ENCODE results near the gene HHIPL1.

HHIPL1 gene

GRCh38 chr14:99662846-99663245 lies 17.9 kb downstream of the HHIPL1 start:
- DNase-seq: no peak

GRCh38 chr14:99663386-99664057 lies 18.6 kb downstream of the HHIPL1 start:
- no peak for DNase-seq

GRCh38 chr14:99664058-99664936 lies 19.4 kb downstream of the HHIPL1 start:
- no peak for DNase-seq

GRCh38 chr14:99664937-99665273 lies 20.0 kb downstream of the HHIPL1 start:
- DNase-seq: no peak

GRCh38 chr14:99666533-99666932 lies 21.6 kb downstream of the HHIPL1 start:
- no peak for DNase-seq

- no peak for DNase-seq
These were observed 22.1 kb downstream of the HHIPL1 start for GRCh38 chr14:99667045-99667444.

- DNase-seq: no peak
These were observed 22.9 kb downstream of the HHIPL1 start for GRCh38 chr14:99667821-99668220.

GRCh38 chr14:99668307-99669295 lies 23.7 kb downstream of the HHIPL1 start:
- DNase-seq: no peak

GRCh38 chr14:99670361-99671234 lies 25.7 kb downstream of the HHIPL1 start:
- no peak for DNase-seq

GRCh38 chr14:99671235-99672224 lies 26.6 kb downstream of the HHIPL1 start:
- DNase-seq: no peak

GRCh38 chr14:99672506-99673304 lies 27.8 kb downstream of the HHIPL1 start:
- DNase-seq: no peak

GRCh38 chr14:99673305-99674063 lies 28.6 kb downstream of the HHIPL1 start:
- no peak for DNase-seq

- DNase-seq: no peak
These were observed 29.2 kb downstream of the HHIPL1 start for GRCh38 chr14:99674064-99674650.

GRCh38 chr14:99674776-99675381 lies 29.9 kb downstream of the HHIPL1 start:
- DNase-seq: no peak

GRCh38 chr14:99675382-99675835 lies 30.5 kb downstream of the HHIPL1 start:
- no peak for DNase-seq

GRCh38 chr14:99675951-99676350 lies 31.0 kb downstream of the HHIPL1 start:
- no peak for DNase-seq

GRCh38 chr14:99676657-99677056 lies 31.7 kb downstream of the HHIPL1 start:
- DNase-seq: no peak
